HG03521 (cell line): ENCODE results near the gene FLT3.
"Not testable (repeated sequence)": the region's sequence is repeated elsewhere in the genome, so short reads cannot be mapped to it uniquely, and the experiment has no call there.

Experiments used
- ATAC-seq: cut with Tn5 transposase; IDR thresholded peaks from one replicate; pipeline ENCODE4 v1.9.1; 2021; ENCODE audit warnings: mild to moderate bottlenecking, moderate library complexity; ENCODE audit not compliant: unreplicated experiment

Gene FLT3

GRCh38 chr13:28005016-28005415, 95.4 kb downstream of the FLT3 start:
- ATAC-seq, result not testable (repeated sequence)

- ATAC-seq, result no peak
Measured at GRCh38 chr13:28002886-28003698, 97.3 kb downstream of the FLT3 start.

- ATAC-seq, result no peak
Measured at GRCh38 chr13:28001837-28002473, 98.4 kb downstream of the FLT3 start.

- ATAC-seq, result no peak
Measured at GRCh38 chr13:28001049-28001448, 99.3 kb downstream of the FLT3 start.

- no peak for ATAC-seq
Measured at GRCh38 chr13:28000567-28000966, 99.8 kb downstream of the FLT3 start.

GRCh38 chr13:27997904-27998522, 102.4 kb downstream of the FLT3 start:
- no peak for ATAC-seq

GRCh38 chr13:27991881-27992280, 108.5 kb downstream of the FLT3 start:
- ATAC-seq, result no peak

- ATAC-seq, result no peak
Measured at GRCh38 chr13:27988520-27988919, 111.9 kb downstream of the FLT3 start, which contains the start of gene URAD. URAD (minus strand) TSS chr13:27988693; CDS start chr13:27988637, 56 bp downstream.

GRCh38 chr13:27985600-27985999, 114.8 kb downstream of the FLT3 start:
- ATAC-seq, result no peak

GRCh38 chr13:27982361-27982760, 118.0 kb downstream of the FLT3 start:
- no peak for ATAC-seq

GRCh38 chr13:27981006-27981708, 119.2 kb downstream of the FLT3 start:
- no peak for ATAC-seq

- ATAC-seq, result no peak
Measured at GRCh38 chr13:27980280-27980998, 119.9 kb downstream of the FLT3 start.

GRCh38 chr13:27979765-27980279, 120.6 kb downstream of the FLT3 start:
- ATAC-seq, result no peak

- ATAC-seq, result no peak
Measured at GRCh38 chr13:27979001-27979643, 121.3 kb downstream of the FLT3 start.

- ATAC-seq, result no peak
Measured at GRCh38 chr13:27978301-27978968, 121.9 kb downstream of the FLT3 start.

GRCh38 chr13:27977476-27978300, 122.7 kb downstream of the FLT3 start:
- ATAC-seq, result no peak

GRCh38 chr13:27976362-27977091, 123.8 kb downstream of the FLT3 start:
- no peak for ATAC-seq
